Upper lobe of left lung (tissue), 4 donors: ENCODE results near the gene LAD1.

Source experiments
- CTCF ChIP-seq, 6 experiments: fragments of 450-650 bp in 4 of 6; fragments of 200-600 bp in 2 of 6; sonication (generic) in 2 of 6; IDR thresholded peaks; one replicate each; pipeline ENCODE4 v1.5.1; 2016 to 2019; ENCODE audit warnings: antibody characterized with exemption in 6 of 6
- EP300 ChIP-seq, 4 donors: sonication (generic); formaldehyde crosslinking; IDR thresholded peaks; one replicate each; pipeline ENCODE4 v1.5.1; 2017; ENCODE audit warnings: antibody characterized with exemption in 4 of 4, control low read depth in 2 of 4

GRCh38 chr1:201357211-201357610, 41.9 kb downstream of the LAD1 start:
- TF ChIP-seq CTCF (IDR thresholded peaks at IDR 0.05) (no peak), EP300 (IDR thresholded peaks at IDR 0.05) (no peak)
